Chondrocyte (in vitro differentiated cells): ENCODE results near the gene TNFRSF21. TPM values are rescaled to one million over a fixed set of nuclear protein-coding genes. Genes with fewer than 3 reads are reported as not detected.

ENCODE experiments used
- DNase-seq: peaks from one replicate; pipeline ENCODE4 v3.0.0; 2021; ENCODE audit warnings: mixed read lengths, low spot score
- H3K27ac Mint-ChIP-seq: one replicate; pipeline ENCODE4 v1.8.0; 2021; ENCODE audit warnings: mild to moderate bottlenecking, moderate library complexity, mixed read lengths; ENCODE audit not compliant: unreplicated experiment
- H3K27me3 Mint-ChIP-seq: 2 replicates; pipeline ENCODE4 v1.8.0; 2021; ENCODE audit warnings: low read depth, mixed read lengths
- H3K36me3 Mint-ChIP-seq: 2 replicates; pipeline ENCODE4 v1.8.0; 2021; ENCODE audit warnings: low read depth, mixed read lengths
- H3K4me1 Mint-ChIP-seq: 2 replicates; pipeline ENCODE4 v1.8.0; 2021; ENCODE audit warnings: low read depth, mild to moderate bottlenecking, mixed read lengths
- H3K4me3 Mint-ChIP-seq: one replicate; pipeline ENCODE4 v1.8.0; 2021; ENCODE audit warnings: mild to moderate bottlenecking, moderate library complexity, mixed read lengths; ENCODE audit not compliant: unreplicated experiment
- H3K9me3 Mint-ChIP-seq: 2 replicates; pipeline ENCODE4 v1.8.0; 2021; ENCODE audit warnings: low read depth, mixed read lengths
- total RNA-seq: library from RNA; stranded (reverse); gene quantifications from 3 replicates; pipeline ENCODE4 v1.2.1, GENCODE V29; 2021
- TF ChIP-seq, protein P1 (sequence below): fragments of 200-600 bp; sonication (generic); IDR thresholded peaks from 2 replicates; pipeline ENCODE4 v1.5.0; 2021; ENCODE audit warnings: antibody characterized with exemption, mild to moderate bottlenecking, moderate library complexity

The TNFRSF21 gene
- total RNA-seq, 1 donor from 2014 or later = 23.1 TPM

- peaks cover under 1% of the 10 kb centered on the region for H3K4me1 Mint-ChIP-seq
- H3K4me3 Mint-ChIP-seq = no peak overlapping the region
- no peak for DNase-seq
- TF ChIP-seq, protein P1, sequence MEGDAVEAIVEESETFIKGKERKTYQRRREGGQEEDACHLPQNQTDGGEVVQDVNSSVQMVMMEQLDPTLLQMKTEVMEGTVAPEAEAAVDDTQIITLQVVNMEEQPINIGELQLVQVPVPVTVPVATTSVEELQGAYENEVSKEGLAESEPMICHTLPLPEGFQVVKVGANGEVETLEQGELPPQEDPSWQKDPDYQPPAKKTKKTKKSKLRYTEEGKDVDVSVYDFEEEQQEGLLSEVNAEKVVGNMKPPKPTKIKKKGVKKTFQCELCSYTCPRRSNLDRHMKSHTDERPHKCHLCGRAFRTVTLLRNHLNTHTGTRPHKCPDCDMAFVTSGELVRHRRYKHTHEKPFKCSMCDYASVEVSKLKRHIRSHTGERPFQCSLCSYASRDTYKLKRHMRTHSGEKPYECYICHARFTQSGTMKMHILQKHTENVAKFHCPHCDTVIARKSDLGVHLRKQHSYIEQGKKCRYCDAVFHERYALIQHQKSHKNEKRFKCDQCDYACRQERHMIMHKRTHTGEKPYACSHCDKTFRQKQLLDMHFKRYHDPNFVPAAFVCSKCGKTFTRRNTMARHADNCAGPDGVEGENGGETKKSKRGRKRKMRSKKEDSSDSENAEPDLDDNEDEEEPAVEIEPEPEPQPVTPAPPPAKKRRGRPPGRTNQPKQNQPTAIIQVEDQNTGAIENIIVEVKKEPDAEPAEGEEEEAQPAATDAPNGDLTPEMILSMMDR = no peak
- H3K36me3 Mint-ChIP-seq = no peaks in the 10 kb centered on the region
- no peak overlapping the region for H3K27ac Mint-ChIP-seq
- H3K9me3 Mint-ChIP-seq = no peaks in the 10 kb centered on the region
- no peaks in the 10 kb centered on the region for H3K27me3 Mint-ChIP-seq
Observed at GRCh38 chr6:47182291-47182957, 127.3 kb downstream of the TNFRSF21 start.

- DNase-seq = no peak
- Mint-ChIP-seq H3K27me3 (no peaks in the 10 kb centered on the region), H3K9me3 (peaks cover 3% of the 10 kb centered on the region), H3K4me3 (no peak overlapping the region), H3K27ac (no peak overlapping the region), H3K4me1 (no peaks in the 10 kb centered on the region), H3K36me3 (no peaks in the 10 kb centered on the region)
- TF ChIP-seq, protein P1 = no peak
Observed at GRCh38 chr6:47181681-47182080, 128.0 kb downstream of the TNFRSF21 start.

Other genes with a start within 250 kb of the TNFRSF21 start
- 16.1 to 17.8 TPM (median 16.2 TPM) in 3 replicates for gene CD2AP, start 167.9 kb upstream of the TNFRSF21 start, total RNA-seq